NCI-H345 treated with DMSO at 0.1 percent for 48 hours (cell line): ENCODE data around the gene TMEM59.
"Not testable (repeated sequence)": the region's sequence is repeated elsewhere in the genome, so short reads cannot be mapped to it uniquely, and the experiment has no call there.

Source experiments
- DNase-seq: peaks from one replicate; lab custom pipeline; 2025; ENCODE audit not compliant: unreplicated experiment; lab: John Stamatoyannopoulos, UW

Gene TMEM59

DNA sequence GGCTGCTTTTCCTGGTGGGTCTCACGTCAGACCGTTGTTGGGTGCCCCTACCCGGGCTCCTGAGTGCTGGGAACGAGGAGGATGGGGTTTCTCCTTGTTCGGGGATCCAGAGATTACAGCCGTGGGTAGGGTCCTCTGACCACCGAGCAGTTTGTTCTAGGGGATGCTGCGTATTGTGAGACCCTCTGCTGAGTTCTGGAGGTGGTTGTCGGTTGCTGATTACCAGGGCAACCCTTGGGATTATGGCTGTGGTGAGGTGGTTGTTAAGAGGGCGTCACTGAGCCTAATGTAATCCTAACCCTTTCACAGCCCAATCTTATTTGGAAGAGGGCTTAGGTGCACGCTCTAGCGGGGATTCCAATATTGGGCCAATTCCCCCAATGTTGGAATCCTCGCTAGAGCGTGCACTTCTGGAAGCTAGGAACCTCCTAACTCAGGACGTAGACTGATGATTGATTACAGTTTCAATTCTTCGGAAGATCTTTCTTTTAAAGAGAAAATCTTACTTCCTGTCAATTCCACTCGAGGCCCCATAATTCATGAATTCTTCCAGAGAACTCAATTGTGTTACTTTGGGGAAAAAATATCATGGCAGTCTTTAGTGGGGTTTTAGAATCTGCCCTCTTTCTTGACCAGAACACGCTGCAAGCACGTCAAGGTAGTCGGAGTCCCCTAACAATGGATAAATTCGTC is 887 bp upstream of the TMEM59 start:
- no peak for DNase-seq

DNA sequence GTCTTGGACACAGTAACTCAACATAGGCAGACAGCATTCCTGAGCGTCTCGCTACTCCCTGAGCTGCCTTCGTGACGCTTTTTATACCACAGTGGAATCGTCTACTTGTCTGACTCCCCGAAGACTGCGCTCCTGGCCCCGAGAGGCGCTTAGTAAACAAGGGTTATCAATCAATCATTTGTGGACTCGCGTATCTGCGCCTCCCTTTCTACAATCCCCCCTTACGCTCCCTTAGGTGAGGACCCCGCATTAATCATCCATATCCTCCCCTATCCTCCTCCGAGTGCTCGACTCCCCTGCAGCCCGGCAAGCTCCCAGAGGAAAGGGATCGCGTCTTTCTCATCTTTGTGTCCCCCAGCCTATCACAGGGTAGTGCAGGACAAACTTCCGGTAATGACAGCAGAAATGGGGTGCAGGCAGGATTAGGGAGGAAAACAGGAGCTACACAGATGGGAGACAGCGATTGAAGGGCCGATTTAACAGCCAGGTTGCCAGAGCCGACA is 522 bp downstream of the TMEM59 start:
- DNase-seq: no peak

DNA sequence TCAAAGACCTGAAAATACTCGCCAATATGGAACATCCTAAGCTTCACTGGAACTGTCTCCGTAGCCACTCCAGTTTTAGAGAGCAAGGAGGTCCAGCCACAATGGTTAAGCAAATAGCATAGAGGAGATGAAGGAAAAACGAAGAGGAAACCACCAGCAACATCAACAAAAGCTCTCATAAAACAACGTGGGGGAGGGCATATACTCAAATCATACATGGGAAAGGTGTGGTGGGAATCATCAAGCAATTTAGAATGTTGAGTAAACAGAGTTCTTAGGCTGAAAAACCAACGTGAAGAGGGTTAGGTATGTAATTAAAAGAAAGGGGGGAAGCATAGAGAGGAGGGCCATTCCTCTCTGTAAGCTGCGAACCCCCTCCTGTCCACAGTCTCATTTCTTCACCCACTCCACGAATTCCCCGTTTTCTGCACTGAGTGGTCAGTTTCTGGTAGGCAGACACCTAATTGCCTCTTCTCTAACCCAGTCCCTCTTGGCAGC is 1.0 kb downstream of the TMEM59 start:
- DNase-seq: no peak

DNA sequence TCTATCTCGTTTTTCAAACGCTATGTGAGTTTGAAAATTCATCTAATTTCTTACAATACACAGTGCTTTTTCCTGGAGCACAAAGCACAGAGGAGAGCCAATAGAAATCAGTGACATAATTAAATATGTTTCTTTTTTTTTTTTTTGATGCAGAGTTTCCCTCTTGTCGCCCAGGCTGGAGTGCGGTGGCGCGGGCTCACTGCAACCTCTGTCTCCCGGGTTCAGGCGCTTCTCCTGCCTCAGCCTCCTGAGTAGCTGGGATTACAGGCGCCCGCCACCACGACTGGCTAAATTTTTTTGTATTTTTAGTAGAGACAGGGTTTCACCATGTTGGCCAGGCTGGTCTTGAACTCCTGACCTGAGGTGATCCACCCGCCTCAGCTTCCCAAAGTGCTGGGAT is 2.6 kb downstream of the TMEM59 start:
- not testable (repeated sequence) for DNase-seq

DNA sequence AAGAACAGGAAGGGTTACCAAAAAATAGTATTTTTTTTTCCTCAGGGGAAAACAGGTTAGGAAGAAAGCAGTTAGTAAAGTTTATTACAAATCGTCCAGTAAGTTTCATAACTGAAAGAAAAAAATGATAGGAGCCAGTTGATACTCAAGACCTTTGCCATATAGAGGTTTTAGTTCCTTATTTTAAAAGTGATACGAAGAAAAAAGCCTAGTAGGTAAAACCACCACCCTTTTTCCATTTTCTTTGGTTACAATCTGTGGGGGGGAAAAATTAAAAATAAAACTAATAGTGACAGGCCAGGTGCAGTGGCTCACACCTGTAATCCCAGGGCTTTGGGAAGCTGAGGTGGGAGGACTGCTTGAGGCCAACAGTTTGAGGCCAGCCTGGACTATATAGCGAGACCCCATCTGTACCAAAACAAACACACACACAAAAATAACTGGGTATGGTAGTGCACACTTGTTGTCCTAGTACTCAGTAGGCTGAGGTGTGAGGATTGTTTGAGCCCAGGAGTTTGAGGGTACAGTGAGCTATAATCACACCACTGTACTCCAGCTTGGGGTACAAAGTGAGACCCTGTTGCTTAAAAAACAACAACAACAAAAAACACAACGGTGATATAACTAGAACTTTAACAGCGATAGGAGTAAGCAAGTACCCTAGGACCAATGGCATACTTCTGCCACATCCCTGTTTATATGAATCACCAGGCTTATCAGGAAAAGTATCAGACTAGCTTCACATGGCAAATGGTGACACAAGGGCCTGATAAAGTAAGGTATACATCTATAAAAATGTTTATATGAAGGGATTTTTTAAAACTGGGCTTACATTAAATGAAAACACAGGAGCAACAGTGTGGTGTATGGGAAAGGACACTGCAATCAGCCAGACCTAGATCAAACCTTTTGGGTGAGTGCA is 5.4 kb downstream of the TMEM59 start:
- DNase-seq: no peak

DNA sequence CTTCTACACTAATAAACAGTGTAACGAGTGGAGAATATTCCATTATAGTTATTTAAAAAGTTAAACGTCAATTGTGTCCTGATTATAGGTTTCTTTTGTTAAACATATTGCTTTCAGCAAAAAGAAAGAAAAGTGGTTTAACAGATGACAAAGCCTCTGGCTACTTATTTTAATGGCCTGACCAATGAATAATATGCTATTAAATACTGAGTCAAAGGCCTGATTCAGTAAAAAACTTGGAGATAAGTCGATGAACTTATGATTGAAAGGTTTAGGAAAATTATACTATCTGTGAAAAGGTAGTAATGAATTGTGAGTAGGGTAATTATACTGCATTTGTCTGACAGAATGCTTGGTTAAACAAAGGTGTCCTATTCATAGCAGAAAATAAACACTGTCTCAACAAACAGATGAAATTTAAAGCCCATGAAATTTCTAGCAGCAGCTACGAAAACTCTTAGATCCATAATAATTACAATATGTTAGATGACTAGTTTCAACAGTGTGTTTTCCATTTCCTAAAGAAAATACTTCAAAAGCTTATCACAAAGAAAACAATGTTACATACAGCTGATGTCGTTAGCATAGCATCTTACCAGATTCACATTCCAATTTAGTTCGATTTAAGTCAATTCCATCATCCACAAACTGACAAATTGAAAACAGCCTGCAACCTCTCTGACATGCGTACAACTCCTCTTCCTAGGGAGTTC is 6.2 kb downstream of the TMEM59 start:
- DNase-seq: no peak

DNA sequence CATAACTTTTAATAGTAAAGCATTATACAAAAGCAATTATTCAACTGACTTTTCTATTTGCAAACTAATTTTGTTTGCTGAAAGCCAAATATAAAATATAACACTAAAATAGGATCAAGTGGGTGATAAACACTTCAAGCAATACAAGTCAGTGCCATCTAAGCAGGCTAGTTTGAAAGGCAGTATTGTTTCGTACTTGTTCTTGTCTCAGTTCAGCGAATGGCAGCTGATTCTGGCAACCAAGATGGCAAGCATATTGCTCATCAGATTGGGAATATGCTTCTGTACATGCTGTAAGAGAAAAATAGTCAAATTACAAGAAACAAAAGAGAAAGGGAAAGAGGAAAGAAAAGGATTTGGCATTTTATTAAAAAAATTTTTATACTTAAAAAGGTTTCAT is 7.5 kb downstream of the TMEM59 start:
- no peak for DNase-seq

DNA sequence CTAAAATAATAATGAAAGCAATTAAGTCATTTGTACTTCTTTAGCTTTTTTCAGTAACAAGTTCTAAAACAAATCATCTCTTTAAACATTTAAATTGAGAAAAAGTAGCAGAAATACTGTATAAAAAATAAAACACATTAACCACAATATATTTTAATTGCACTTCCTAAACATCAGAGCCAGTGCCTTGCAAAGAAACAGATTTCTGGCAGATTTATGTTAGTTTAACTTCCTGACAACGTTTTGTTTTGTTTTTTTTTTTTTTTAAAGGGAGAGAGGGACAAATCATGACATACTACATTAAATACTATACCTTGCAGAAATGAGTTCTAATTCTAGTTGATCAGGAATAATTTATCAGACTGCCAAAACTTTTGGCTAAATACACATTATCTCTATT is 11.2 kb downstream of the TMEM59 start:
- no peak for DNase-seq

DNA sequence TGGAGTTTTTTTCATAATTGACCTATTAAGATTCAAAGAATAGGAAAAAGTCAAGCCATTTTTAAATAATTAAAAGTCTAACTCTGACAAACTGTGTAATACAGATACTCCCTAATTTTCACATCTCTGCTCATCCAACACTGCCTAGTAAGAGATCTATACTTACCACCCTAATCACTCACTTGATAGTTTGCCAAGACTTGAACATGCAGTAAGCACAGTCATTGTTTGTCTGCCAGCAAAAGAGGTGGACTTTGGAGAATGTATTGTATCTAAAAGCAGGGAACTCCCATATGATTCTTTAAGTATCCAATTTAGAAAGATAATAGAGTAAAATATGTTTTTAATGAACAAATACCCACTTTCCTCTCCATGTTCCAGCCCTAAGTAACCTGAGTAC is 15.5 kb downstream of the TMEM59 start:
- DNase-seq: no peak

DNA sequence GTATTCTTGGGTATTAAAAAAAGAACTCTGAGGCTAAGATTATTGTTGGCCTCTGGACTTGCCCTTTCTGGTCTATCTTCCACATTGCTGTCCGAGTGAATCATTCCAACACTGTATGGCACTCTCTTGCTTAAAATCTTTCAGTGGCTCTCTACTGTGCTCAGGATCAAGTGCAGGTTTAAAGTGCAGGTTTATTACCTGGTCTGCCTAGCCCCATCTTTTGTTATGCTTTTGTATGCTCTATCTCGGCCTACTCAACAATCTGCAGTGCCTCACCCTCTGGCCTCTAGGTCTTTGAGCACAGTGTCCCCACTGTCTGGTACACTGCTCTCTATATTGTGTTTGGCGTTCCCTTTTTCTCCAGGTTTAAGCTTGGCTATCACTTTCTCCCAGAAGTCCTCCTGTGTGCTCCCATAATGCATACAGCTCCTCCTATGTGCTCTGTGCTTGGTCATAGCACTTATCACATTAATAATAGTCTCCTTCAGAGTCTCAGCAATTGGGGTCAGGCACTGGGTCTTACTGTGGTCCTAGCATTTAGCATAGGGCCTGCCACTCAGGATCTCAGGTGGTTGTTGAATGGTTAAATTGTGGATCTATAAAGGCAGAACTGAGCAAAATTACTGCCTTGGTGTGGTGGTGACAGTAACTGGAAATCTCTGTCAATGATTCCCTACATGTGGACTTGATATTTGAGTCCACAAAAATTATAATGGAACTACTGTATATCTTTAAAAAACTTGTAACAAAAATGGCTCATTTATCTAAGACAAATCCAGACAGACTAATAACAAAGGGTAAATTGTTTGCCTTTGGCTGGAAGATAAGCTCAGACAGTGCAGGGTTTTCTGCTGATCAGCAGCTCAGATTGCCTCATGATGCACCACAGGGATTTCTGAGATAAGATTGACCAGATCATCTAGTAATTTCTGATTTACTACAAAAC is 24.4 kb downstream of the TMEM59 start:
- no peak for DNase-seq

DNA sequence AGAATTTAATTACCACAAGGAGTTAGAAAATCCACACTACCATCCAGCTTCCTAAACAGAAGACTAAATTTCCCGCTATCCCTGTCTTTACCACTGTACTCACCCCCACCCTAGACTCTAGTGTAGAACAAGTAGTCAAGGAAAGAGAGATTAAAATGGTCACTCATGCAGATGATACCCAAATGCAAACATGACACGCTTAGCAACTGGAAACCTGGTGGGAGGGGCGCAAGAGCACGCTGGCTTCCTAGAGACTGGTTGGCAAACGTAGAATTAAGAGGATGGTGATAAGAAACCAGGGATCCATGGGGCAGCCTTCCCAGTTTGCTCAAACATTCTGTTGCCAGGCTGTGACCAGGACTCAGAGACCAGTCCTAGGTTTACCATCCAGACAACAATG is 25.2 kb downstream of the TMEM59 start:
- no peak for DNase-seq

DNA sequence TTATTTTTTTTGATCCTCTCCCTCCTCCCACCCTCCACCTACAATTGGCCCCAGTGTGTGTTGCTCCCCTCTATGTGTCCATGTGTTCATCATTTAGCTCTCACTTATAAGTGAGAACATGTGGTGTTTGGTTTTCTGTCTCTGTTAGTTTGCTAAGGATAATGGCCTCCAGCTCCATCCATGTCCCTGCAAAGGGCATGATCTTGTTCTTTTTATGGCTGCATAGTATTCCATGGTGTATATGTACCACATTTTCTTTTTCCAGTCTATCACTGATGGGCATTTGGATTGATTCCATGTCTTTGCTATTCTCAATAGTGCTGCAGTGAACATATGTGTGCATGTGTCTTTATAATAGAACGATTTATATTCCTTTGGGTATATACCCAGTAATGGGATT is 28.2 kb downstream of the TMEM59 start:
- DNase-seq: not testable (repeated sequence)

DNA sequence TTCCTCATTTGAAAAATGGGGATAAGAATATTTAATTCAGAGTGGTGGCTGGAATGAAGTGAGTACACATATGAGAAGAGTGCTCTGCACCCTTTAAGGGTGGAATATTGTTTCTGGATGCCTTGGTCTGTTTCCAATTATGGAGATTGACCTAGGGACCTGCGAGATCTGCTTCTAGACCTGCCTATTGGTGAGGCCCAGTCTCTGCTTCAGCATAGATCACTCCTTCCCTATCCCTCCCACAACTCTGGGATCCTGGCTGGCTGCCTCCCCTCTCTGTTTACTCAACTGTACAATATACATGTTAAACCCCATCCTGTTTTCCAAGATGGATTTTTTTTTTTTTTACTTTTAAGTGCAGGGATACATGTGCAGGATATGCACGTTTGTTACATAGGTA is 28.6 kb downstream of the TMEM59 start:
- DNase-seq: no peak

DNA sequence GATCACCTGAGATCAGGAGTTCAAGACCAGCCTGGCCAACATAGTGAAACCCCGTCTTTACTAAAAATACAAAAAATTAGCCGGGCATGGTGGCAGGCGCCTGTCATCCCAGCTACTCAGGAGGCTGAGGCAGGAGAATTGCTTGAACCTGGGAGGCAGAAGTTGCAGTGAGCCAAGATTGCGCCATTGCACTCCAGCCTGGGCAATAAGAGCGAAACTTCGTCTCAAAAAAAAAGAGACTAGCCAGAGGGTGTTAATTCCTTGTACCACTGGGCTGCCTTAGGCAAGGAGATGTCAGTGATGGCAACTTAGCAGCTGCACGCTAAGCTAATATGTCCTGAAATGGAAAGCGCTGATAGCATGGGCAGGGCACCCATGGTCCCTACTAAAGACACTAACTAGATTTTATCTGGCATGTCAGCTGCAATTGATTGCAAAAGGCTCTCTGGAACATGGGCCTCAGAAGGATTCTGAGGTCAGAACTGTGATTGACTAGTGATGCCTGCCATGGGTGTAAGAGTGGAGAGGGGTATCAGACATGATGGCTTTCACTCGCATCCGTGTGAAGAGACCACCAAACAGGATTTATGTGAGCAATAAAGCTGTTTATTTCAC is 33.3 kb downstream of the TMEM59 start:
- DNase-seq: not testable (repeated sequence)

DNA sequence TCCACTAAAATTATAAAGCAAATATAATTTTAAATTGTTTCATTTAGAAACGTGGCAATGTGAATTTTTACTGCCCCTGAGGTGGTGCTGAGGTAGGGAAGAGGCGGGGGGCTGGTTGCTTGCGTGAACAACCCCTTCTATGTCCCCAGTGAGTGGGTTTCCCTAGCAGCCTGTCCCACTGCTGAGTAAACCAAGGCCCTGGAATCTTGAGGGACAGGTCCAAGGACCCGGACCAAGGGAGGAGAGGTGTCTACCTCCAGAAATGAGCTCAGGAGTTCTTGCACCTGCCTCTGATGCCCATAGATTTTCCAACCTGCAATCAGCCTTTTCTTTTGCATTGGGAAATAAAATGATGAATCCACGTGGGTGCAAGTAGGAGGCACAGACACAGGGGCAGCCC is 34.4 kb downstream of the TMEM59 start:
- DNase-seq: no peak

DNA sequence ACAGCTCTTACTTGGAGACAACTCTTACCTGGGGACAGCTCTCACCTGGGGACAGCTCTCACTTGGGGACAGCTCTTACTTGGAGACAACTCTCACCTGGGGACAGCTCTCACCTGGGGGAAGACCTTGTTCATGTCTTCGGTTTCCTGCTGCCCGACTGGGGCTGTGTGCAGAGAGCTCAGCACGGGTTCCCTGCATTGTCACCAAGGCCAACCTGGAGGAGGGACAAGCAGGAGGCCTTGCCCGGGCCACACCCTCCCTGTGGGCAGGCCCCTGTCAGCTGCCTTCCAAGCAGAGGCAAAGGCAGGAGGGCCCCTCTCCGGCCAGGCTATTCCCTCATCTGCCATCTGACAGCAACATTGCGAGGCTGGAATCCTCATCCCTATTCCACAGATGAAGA is 35.0 kb downstream of the TMEM59 start, which contains the start of gene LDLRAD1:
TSS of gene LDLRAD1 (minus strand) at position 208 of the 400 bp plus-strand sequence. CDS start at position 134, 74 bp downstream.
- DNase-seq: no peak

DNA sequence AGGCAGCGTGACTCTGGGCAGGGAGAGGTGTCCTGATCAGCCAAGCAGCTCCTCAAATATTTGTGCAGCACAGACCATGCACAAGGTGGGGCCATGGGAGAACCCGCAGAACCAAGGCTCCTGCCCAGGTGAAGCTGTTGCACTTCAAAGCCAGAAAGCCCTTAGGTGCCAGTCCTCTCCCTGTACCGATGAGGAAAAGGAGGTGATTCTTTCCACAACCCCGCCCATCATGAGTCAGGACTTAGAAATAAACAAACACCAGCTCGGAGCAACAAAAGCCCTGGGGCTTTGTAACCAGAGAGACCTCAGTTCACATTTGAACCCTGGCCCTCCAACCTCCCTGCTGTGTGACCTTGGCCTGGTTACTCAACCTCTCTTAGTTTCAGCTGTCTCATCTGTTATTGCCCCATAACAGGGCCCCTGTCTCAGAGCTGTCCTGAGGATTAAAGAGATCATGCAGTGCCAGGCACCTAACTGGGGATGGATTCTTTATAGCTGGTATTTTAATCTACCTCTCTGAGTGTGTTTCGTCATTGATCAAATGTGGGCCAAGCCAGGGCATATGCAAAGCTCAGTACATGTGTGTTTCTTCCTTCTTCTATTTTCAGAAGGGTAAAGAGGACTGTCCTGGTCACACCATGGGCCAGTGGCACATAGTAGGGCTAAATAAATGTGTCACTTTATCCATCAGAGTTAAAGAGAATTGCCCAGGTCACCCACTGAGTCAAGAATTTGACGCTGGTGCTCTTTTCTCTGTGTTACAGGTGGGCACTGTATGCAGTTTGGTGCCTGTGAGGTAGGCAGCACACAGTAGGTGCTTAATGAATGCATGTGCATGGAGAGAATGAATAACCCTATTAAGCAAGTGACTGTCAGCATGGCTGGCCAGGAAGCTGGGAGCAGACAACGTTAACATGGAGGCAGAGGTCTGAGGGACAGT is 36.4 kb downstream of the TMEM59 start:
- DNase-seq: no peak

DNA sequence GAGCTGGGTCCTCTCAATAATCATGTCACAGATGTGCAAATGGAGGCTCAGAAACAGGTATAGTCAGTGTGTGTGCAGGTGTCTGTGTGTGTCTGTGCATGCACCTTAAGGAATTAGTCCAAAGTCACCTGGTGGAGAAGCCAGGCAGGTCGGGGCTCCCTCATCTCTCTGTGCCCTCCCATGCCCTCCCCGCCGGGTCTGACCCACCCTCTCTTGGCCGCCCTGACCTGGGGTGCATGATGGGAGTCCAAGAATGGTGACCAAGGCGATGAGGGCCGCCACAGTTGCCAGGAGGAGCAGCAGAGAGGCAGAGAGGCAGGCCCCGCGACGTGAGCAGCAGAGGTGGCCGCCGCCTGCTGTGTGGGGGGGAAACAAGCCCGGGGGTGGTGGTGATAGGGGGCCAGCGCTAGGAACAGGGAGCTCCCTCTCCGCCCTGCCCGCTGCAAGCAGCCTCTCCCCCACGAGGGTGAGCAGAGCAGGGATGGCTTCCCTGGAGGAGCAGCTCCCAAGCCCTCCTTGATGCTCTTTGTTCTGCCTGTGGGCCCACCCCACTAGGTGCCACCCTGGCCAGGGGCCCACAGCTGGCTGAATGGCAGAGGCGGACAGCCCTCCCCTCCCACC is 38.9 kb downstream of the TMEM59 start:
- DNase-seq: no peak
